PC-9 (cell line): Measurements from ENCODE around the gene COL4A2. TPM values are rescaled to one million over a fixed set of nuclear protein-coding genes. Genes with fewer than 3 reads are reported as not detected.

Experiments used
- BruUV-seq: library from RNA; stranded (reverse); fragments of 400-500 nt; replicated peaks from 2 replicates; lab custom pipeline; 2021; lab: Mats Ljungman, UMichigan
- CTCF ChIA-PET: fragments of 300-600 bp; sonication (Branson Sonifier 250); formaldehyde crosslinking; loops from one replicate; lab custom pipeline; 2022; ENCODE audit warnings: antibody characterized with exemption; lab: Charles Lee
- POLR2A ChIA-PET: fragments of 300-600 bp; sonication (Branson Sonifier 250); formaldehyde crosslinking; loops from one replicate; lab custom pipeline; 2022; ENCODE audit warnings: antibody characterized with exemption; ENCODE audit not compliant: unreplicated experiment; lab: Charles Lee
- DNase-seq, 2 experiments: peaks; one replicate each; pipeline versions ENCODE4 v3.0.0 to v3.0.0-alpha.2; 2015 to 2022; ENCODE audit warnings: mixed read lengths in 1 of 2
- H2AFZ ChIP-seq: fragments of 200-600 bp; sonication (generic); 2 replicates; pipeline ENCODE4 v1.8.1; 2017; ENCODE audit warnings: antibody characterized with exemption
- H3F3A ChIP-seq: fragments of 200-600 bp; sonication (generic); 2 replicates; pipeline ENCODE4 v1.8.1; 2017; ENCODE audit warnings: antibody characterized with exemption, mild to moderate bottlenecking, low read depth; ENCODE audit not compliant: insufficient read depth
- H3K27ac ChIP-seq: fragments of 200-600 bp; sonication (generic); 2 replicates; pipeline ENCODE4 v1.6.1; 2016; ENCODE audit warnings: mixed run types
- H3K27me3 ChIP-seq: fragments of 200-600 bp; sonication (generic); 2 replicates; pipeline ENCODE4 v1.6.1; 2016; ENCODE audit warnings: low read depth, mixed run types; ENCODE audit not compliant: insufficient read depth
- H3K36me3 ChIP-seq: fragments of 200-600 bp; sonication (generic); 2 replicates; pipeline ENCODE4 v1.6.1; 2016; ENCODE audit warnings: low read depth, mixed run types
- H3K4me1 ChIP-seq: fragments of 200-600 bp; sonication (generic); replicated peaks from 2 replicates; pipeline ENCODE4 v1.6.1; 2016; ENCODE audit warnings: mixed run types; ENCODE audit not compliant: insufficient read depth
- H3K4me2 ChIP-seq: fragments of 200-600 bp; sonication (generic); 2 replicates; pipeline ENCODE4 v1.6.1; 2017; ENCODE audit warnings: mixed run types
- H3K4me3 ChIP-seq: fragments of 200-600 bp; sonication (generic); 2 replicates; pipeline ENCODE4 v1.6.1; 2016; ENCODE audit warnings: mixed run types
- H3K79me2 ChIP-seq: fragments of 200-600 bp; sonication (generic); 2 replicates; pipeline ENCODE4 v1.6.1; 2017; ENCODE audit warnings: low read depth, mixed run types
- H3K9me2 ChIP-seq: fragments of 200-600 bp; sonication (generic); 2 replicates; pipeline ENCODE4 v1.8.1; 2017; ENCODE audit warnings: mild to moderate bottlenecking; ENCODE audit not compliant: insufficient read depth
- H3K9me3 ChIP-seq: fragments of 200-600 bp; sonication (generic); 2 replicates; pipeline ENCODE4 v1.8.1; 2016; ENCODE audit warnings: low read depth; ENCODE audit not compliant: insufficient read depth
- H4K20me1 ChIP-seq: fragments of 200-600 bp; sonication (generic); 2 replicates; pipeline ENCODE4 v1.8.1; 2017; ENCODE audit not compliant: insufficient read depth
- EZH2 ChIP-seq: fragments of 200-600 bp; sonication (generic); IDR thresholded peaks from 2 replicates; pipeline ENCODE4 v1.8.0; 2017; ENCODE audit warnings: antibody characterized with exemption, low read depth
- intact Hi-C: fragments of 100-400 bp; cut with micrococcal nuclease; formaldehyde crosslinking; loops from one replicate; pipeline ENCODE4 v1.10.0; 2022; ENCODE audit not compliant: unreplicated experiment
- total RNA-seq: library from RNA; stranded (reverse); gene quantifications from 2 replicates; pipeline ENCODE4 v1.2.3, GENCODE V29; 2021
- TF ChIP-seq, protein P1 (sequence below): fragments of 200-600 bp; sonication (generic); conservative IDR thresholded peaks from 2 replicates; pipeline ENCODE4 v1.6.1; 2017; ENCODE audit warnings: mixed run types, antibody characterized with exemption, mild to moderate bottlenecking, moderate library complexity

The COL4A2 gene
- total RNA-seq, 1 experiment from 2014 or later: 1.2 TPM

DNA sequence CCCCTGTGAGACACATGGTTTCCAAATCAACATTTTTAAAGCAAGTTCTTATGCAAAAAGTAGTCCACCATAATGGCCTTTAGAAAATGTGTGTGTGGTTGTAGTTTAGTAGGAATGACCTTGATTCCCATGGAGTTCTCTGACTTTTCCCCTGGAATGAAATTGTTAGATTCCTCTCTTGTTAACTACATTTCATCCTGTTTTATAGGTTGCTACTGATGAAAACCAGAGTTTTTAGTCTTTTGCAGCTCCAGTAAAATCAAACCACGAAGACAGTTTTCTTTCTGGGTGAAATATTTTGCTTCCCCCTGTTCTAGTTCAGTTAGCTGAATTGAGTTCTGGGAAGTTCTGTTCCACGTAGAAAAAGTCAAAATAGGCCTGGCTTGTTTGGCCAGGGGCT lies 146.7 kb downstream of the COL4A2 start:
- CTCF ChIA-PET: no interaction called here

DNA sequence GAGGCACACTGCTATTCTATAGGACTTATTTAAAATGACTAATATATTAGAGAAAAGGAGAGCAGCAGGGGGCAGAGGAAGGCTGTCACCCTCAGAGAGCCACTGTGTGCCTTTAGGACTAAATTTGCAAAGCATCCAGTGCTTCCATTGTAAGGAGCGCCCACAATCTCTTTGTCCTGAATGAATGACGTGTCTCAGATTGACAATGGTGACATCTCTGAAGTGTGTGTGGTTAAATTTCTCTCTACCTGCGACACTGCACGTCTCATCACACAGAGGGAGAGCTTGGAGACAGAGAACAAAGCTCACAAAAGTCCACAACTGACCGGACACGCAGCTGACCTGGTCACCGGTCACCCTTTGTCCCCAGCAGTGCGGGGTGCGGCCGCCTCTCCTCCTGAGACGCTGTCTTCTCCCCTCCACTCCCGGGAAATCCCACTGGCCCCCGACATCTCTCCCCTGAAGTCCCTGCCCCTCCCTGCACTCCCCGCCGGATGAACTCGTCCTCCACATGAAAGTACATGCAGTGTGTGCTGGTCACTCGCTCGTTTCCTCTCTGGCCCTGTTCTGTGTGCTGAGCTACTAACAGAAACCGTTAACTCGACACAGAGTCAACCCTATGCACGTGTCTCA lies 147.3 kb downstream of the COL4A2 start:
- Histone ChIP-seq H3K4me1 (peaks cover 32% of the 10 kb centered on the region), H2AFZ (no peak overlapping the region), H3K27ac (no peak overlapping the region), H4K20me1 (no peaks in the 10 kb centered on the region), H3K4me3 (no peak overlapping the region), H3F3A (no peaks in the 10 kb centered on the region), H3K27me3 (no peaks in the 10 kb centered on the region), H3K9me3 (no peaks in the 10 kb centered on the region), H3K9me2 (no peaks in the 10 kb centered on the region), H3K4me2 (no peak overlapping the region), H3K36me3 (no peaks in the 10 kb centered on the region), H3K79me2 (no peaks in the 10 kb centered on the region)
- POLR2A ChIA-PET: no interaction called here
- intact Hi-C loops: no loop called here
- DNase-seq: no peak
- no peak for TF ChIP-seq EZH2
- TF ChIP-seq, protein P1, sequence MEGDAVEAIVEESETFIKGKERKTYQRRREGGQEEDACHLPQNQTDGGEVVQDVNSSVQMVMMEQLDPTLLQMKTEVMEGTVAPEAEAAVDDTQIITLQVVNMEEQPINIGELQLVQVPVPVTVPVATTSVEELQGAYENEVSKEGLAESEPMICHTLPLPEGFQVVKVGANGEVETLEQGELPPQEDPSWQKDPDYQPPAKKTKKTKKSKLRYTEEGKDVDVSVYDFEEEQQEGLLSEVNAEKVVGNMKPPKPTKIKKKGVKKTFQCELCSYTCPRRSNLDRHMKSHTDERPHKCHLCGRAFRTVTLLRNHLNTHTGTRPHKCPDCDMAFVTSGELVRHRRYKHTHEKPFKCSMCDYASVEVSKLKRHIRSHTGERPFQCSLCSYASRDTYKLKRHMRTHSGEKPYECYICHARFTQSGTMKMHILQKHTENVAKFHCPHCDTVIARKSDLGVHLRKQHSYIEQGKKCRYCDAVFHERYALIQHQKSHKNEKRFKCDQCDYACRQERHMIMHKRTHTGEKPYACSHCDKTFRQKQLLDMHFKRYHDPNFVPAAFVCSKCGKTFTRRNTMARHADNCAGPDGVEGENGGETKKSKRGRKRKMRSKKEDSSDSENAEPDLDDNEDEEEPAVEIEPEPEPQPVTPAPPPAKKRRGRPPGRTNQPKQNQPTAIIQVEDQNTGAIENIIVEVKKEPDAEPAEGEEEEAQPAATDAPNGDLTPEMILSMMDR: no peak
- CTCF ChIA-PET: no interaction called here
- BruUV-seq: no TSS peak

More for the DNA sequence above, 146.7 kb downstream of the COL4A2 start:
- Histone ChIP-seq H3K27ac (no peak overlapping the region), H3K36me3 (no peaks in the 10 kb centered on the region), H4K20me1 (no peaks in the 10 kb centered on the region), H2AFZ (no peak overlapping the region), H3K4me1 (peaks cover 37% of the 10 kb centered on the region), H3K9me3 (no peaks in the 10 kb centered on the region), H3F3A (peaks cover 4% of the 10 kb centered on the region; the same call in 1 of the 2 replicates), H3K4me2 (no peak overlapping the region), H3K4me3 (no peak overlapping the region), H3K79me2 (no peaks in the 10 kb centered on the region), H3K9me2 (no peaks in the 10 kb centered on the region), H3K27me3 (no peaks in the 10 kb centered on the region)
- POLR2A ChIA-PET: no interaction called here
- BruUV-seq: no TSS peak
- DNase-seq: no peak
- TF ChIP-seq EZH2: no peak
- TF ChIP-seq, protein P1: no peak
- intact Hi-C loops: no loop called here

DNA sequence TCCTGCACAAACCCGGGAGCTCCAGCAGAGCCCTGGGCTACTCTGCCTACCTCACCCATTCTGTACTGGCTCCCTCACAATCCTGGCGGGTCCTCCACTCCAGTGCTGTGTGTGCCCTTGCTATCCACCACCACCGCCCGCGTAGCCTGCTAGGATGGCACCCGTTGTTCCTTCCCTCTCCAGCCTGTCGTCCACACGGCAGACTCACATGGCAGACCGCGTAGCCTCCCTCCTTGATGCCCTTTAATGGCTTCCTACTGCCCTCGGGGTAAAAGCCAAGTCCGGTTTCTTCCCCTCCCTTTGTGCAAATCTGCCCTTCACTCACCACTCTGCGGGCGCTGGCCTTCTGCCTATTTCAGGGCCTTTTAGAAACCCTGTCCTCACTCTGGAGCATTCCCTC lies 147.9 kb downstream of the COL4A2 start:
- no peaks in the 10 kb centered on the region for H3K36me3 ChIP-seq
- intact Hi-C loops: loop anchor here (5.0 kb wide), 2 partner anchors 122 to 252 kb away; partner anchors contain the start of gene CARS2
- no peaks in the 10 kb centered on the region for H3K79me2 ChIP-seq
- H3F3A ChIP-seq: no peaks in the 10 kb centered on the region
- no TSS peak for BruUV-seq
- H3K4me1 ChIP-seq: peaks cover 29% of the 10 kb centered on the region
- H3K4me2 ChIP-seq: no peak overlapping the region
- no peaks in the 10 kb centered on the region for H3K9me2 ChIP-seq
- no peak for DNase-seq
- TF ChIP-seq, protein P1: no peak
- TF ChIP-seq EZH2: no peak
- H3K27ac ChIP-seq: no peak overlapping the region
- H3K4me3 ChIP-seq: no peak overlapping the region
- CTCF ChIA-PET: interaction anchor here (1.1 to 1.4 kb wide), 4 partner anchors 53 to 139 kb away, joined by 3 to 31 read pairs (median 4); no protein-coding TSS in a partner anchor
- H3K27me3 ChIP-seq: no peaks in the 10 kb centered on the region
- H2AFZ ChIP-seq: no peak overlapping the region
- POLR2A ChIA-PET: interaction anchor here (0.6 to 0.7 kb wide), 2 partner anchors 43 to 73 kb away, joined by 3 read pairs; no protein-coding TSS in a partner anchor
- no peaks in the 10 kb centered on the region for H4K20me1 ChIP-seq
- no peaks in the 10 kb centered on the region for H3K9me3 ChIP-seq
